ENCODE results near the gene KIF17.

KIF17 gene

GRCh38 chr1:20636785-20637347 lies 80.9 kb downstream of the KIF17 start:
- no peak overlapping the region for H3K27ac ChIP-seq (replicated peaks)
- TF ChIP-seq CTCF (IDR thresholded peaks at IDR 0.05; ENCODE audit: insufficient read depth, low read length) (no peak), GABPA (IDR thresholded peaks at IDR 0.05; ENCODE audit: low read depth) (no peak), POLR2AphosphoS5 (IDR thresholded peaks at IDR 0.05; ENCODE audit: low read depth) (no peak), REST (IDR thresholded peaks at IDR 0.05; ENCODE audit: insufficient replicate concordance, low read depth) (no peak), SPI1 (IDR thresholded peaks at IDR 0.05; ENCODE audit: borderline replicate concordance, low read depth) (no peak)
- DNase-seq (ENCODE audit: low read depth in 1 of 2, low spot score in 1 of 2): no peak
- H3K27me3 ChIP-seq (ENCODE audit: insufficient read depth, poor library complexity, severe bottlenecking): no peaks in the 10 kb centered on the region
- no peak overlapping the region for H3K4me3 ChIP-seq (replicated peaks; ENCODE audit: insufficient read depth, low read length)

GRCh38 chr1:20634594-20635084 lies 83.2 kb downstream of the KIF17 start:
- peak in 1 of 2 experiments; percentile 56 for DNase-seq (ENCODE audit: low read depth in 1 of 2, low spot score in 1 of 2)

More at GRCh38 chr1:20634594-20635084, 83.2 kb downstream of the KIF17 start:
- peak overlapping the region; percentile 48; the same call in 1 of the 2 replicates for H3K27ac ChIP-seq (replicated peaks)
- TF ChIP-seq REST (IDR thresholded peaks at IDR 0.05; ENCODE audit: insufficient replicate concordance, low read depth) (no peak), POLR2AphosphoS5 (IDR thresholded peaks at IDR 0.05; ENCODE audit: low read depth) (no peak), SPI1 (IDR thresholded peaks at IDR 0.05; ENCODE audit: borderline replicate concordance, low read depth) (no peak), GABPA (IDR thresholded peaks at IDR 0.05; ENCODE audit: low read depth) (no peak), CTCF (IDR thresholded peaks at IDR 0.05; ENCODE audit: insufficient read depth, low read length) (no peak)
- H3K27me3 ChIP-seq (ENCODE audit: insufficient read depth, poor library complexity, severe bottlenecking): no peaks in the 10 kb centered on the region
- peak overlapping the region; percentile 92 for H3K4me3 ChIP-seq (replicated peaks; ENCODE audit: insufficient read depth, low read length)
